H9 (cell line): Measurements from ENCODE around the gene NEAT1. TPM values are rescaled to one million over a fixed set of nuclear protein-coding genes. Genes with fewer than 3 reads are reported as not detected.

ENCODE experiments used
- DNase-seq: peaks from one replicate; pipeline ENCODE4 v3.0.0-alpha.2; 2017
- H2AFZ ChIP-seq: one replicate; pipeline ENCODE4 v1.6.1; 2013; ENCODE audit warnings: mild to moderate bottlenecking, low read length, control low read depth, moderate library complexity
- H2AK5ac ChIP-seq: 2 replicates; pipeline ENCODE4 v1.6.1; 2013; ENCODE audit warnings: low read length, control low read depth, mixed read lengths; ENCODE audit not compliant: insufficient read length
- H2BK120ac ChIP-seq: one replicate; pipeline ENCODE4 v1.6.1; 2013; ENCODE audit warnings: low read depth, mild to moderate bottlenecking, low read length, control low read depth, inconsistent platforms; ENCODE audit not compliant: poor library complexity, severe bottlenecking
- H2BK12ac ChIP-seq: 2 replicates; pipeline ENCODE4 v1.6.1; 2013; ENCODE audit warnings: low read length, control low read depth, mixed read lengths, low read depth; ENCODE audit not compliant: insufficient read length
- H2BK15ac ChIP-seq: 2 replicates; pipeline ENCODE4 v1.6.1; 2013; ENCODE audit warnings: low read depth, low read length, control low read depth
- H2BK20ac ChIP-seq: one replicate; pipeline ENCODE4 v1.6.1; 2013; ENCODE audit warnings: low read depth, mild to moderate bottlenecking, low read length, control low read depth, inconsistent platforms; ENCODE audit not compliant: poor library complexity, severe bottlenecking
- H2BK5ac ChIP-seq: 2 replicates; pipeline ENCODE4 v1.6.1; 2013; ENCODE audit warnings: low read length, control low read depth, mixed read lengths; ENCODE audit not compliant: insufficient read length
- H3K14ac ChIP-seq: 2 replicates; pipeline ENCODE4 v1.6.1; 2013; ENCODE audit warnings: low read length, control low read depth; ENCODE audit not compliant: insufficient read depth
- H3K18ac ChIP-seq: 2 replicates; pipeline ENCODE4 v1.6.1; 2013; ENCODE audit warnings: low read depth, mild to moderate bottlenecking, mixed read lengths, low read length, control low read depth; ENCODE audit not compliant: insufficient read length
- H3K23ac ChIP-seq: 2 replicates; pipeline ENCODE4 v1.6.1; 2013; ENCODE audit warnings: low read length, control low read depth, mixed read lengths, low read depth; ENCODE audit not compliant: insufficient read length
- H3K23me2 ChIP-seq: 2 replicates; pipeline ENCODE4 v1.6.1; 2013; ENCODE audit warnings: low read depth, mild to moderate bottlenecking, mixed read lengths, low read length, control low read depth; ENCODE audit not compliant: insufficient read length, poor library complexity, severe bottlenecking
- H3K27ac ChIP-seq: 2 replicates; pipeline ENCODE4 v1.5.1; 2013; ENCODE audit warnings: low read length, control low read depth, mixed read lengths, low read depth; ENCODE audit not compliant: insufficient read length
- H3K27me3 ChIP-seq: 2 replicates; pipeline ENCODE4 v1.6.1; 2013; ENCODE audit warnings: low read length, control low read depth, inconsistent platforms; ENCODE audit not compliant: insufficient read depth
- H3K4ac ChIP-seq: 2 replicates; pipeline ENCODE4 v1.6.1; 2013; ENCODE audit warnings: low read depth, mild to moderate bottlenecking, control low read depth, inconsistent platforms, low read length, moderate library complexity
- H3K4me1 ChIP-seq: 2 replicates; pipeline ENCODE4 v1.6.1; 2013; ENCODE audit warnings: low read length, control low read depth, inconsistent platforms; ENCODE audit not compliant: insufficient read depth
- H3K4me2 ChIP-seq: 2 replicates; pipeline ENCODE4 v1.6.1; 2013; ENCODE audit warnings: low read length, control low read depth, mixed read lengths; ENCODE audit not compliant: insufficient read length, insufficient read depth
- H3K56ac ChIP-seq: 2 replicates; pipeline ENCODE4 v1.6.1; 2013; ENCODE audit warnings: low read depth, mild to moderate bottlenecking, mixed read lengths, low read length, control low read depth; ENCODE audit not compliant: insufficient read length
- H3K79me1 ChIP-seq: 2 replicates; pipeline ENCODE4 v1.6.1; 2013; ENCODE audit warnings: low read depth, mild to moderate bottlenecking, moderate library complexity, low read length, control low read depth, inconsistent platforms; ENCODE audit not compliant: insufficient read depth, poor library complexity, severe bottlenecking
- H3K79me2 ChIP-seq: 2 replicates; pipeline ENCODE4 v1.6.1; 2013; ENCODE audit warnings: low read length, control low read depth, inconsistent platforms; ENCODE audit not compliant: insufficient read depth
- H3K9ac ChIP-seq: 2 replicates; pipeline ENCODE4 v1.6.1; 2013; ENCODE audit warnings: low read length, control low read depth, mixed read lengths; ENCODE audit not compliant: insufficient read length; ENCODE audit errors: extremely low read depth
- H3K9me3 ChIP-seq: one replicate; pipeline ENCODE4 v1.6.1; 2013; ENCODE audit warnings: low read depth, low read length, inconsistent platforms; ENCODE audit not compliant: control insufficient read depth
- H3T11ph ChIP-seq: one replicate; pipeline ENCODE4 v1.6.1; 2013; ENCODE audit warnings: mild to moderate bottlenecking, low read length, control low read depth, inconsistent platforms
- H4K20me1 ChIP-seq: one replicate; pipeline ENCODE4 v1.6.1; 2013; ENCODE audit not compliant: control insufficient read depth, insufficient read length, insufficient read depth
- H4K5ac ChIP-seq: 2 replicates; pipeline ENCODE4 v1.6.1; 2013; ENCODE audit warnings: low read depth, mild to moderate bottlenecking, mixed read lengths, low read length, control low read depth; ENCODE audit not compliant: insufficient read length
- H4K8ac ChIP-seq: replicated peaks from 2 replicates; pipeline ENCODE4 v1.6.1; 2013; ENCODE audit warnings: low read length, control low read depth, mixed read lengths, low read depth; ENCODE audit not compliant: insufficient read length
- H4K91ac ChIP-seq: 2 replicates; pipeline ENCODE4 v1.6.1; 2013; ENCODE audit warnings: low read depth, mild to moderate bottlenecking, moderate library complexity, mixed read lengths, low read length, control low read depth; ENCODE audit not compliant: insufficient read length
- H3K27ac Mint-ChIP-seq, 3 experiments: 2 replicates in 2 of 3; 3 replicates in 1 of 3; pipeline ENCODE4 v1.8.0; 2020 to 2021; ENCODE audit warnings: mixed read lengths in 3 of 3, mild to moderate bottlenecking in 1 of 3, moderate library complexity in 1 of 3
- H3K27me3 Mint-ChIP-seq: 2 replicates; pipeline ENCODE4 v1.8.0; 2021; ENCODE audit warnings: low read depth, mild to moderate bottlenecking, moderate library complexity, mixed read lengths
- H3K36me3 Mint-ChIP-seq, 3 experiments: 2 replicates in 2 of 3; 3 replicates in 1 of 3; pipeline ENCODE4 v1.8.0; 2020 to 2021; ENCODE audit warnings: low read depth in 3 of 3, mixed read lengths in 3 of 3; ENCODE audit not compliant: insufficient read depth in 1 of 3
- H3K4me1 Mint-ChIP-seq, 2 experiments: 2 replicates each; pipeline ENCODE4 v1.8.0; 2020; ENCODE audit warnings: mixed read lengths in 2 of 2
- H3K4me3 Mint-ChIP-seq, 2 experiments: 2 replicates in 1 of 2; 3 replicates in 1 of 2; pipeline ENCODE4 v1.8.0; 2020 to 2021; ENCODE audit warnings: mild to moderate bottlenecking in 2 of 2, mixed read lengths in 2 of 2, moderate library complexity in 1 of 2
- H3K9me3 Mint-ChIP-seq, 2 experiments: 2 replicates in 1 of 2; 3 replicates in 1 of 2; pipeline ENCODE4 v1.8.0; 2020; ENCODE audit warnings: mild to moderate bottlenecking in 2 of 2, mixed read lengths in 2 of 2, moderate library complexity in 1 of 2
- CTCF ChIP-seq: fragments of 200-600 bp; sonication (generic); conservative IDR thresholded peaks from 3 replicates; pipeline ENCODE4 v1.8.0; 2021; ENCODE audit warnings: antibody characterized with exemption, mild to moderate bottlenecking
- WGBS: extraction: QIAGEN DNeasy Blood & Tissue Kit; methylation state at CpG from one replicate; pipeline ENCODE4 v1.1.7; 2013; ENCODE audit warnings: missing lambda C conversion rate, low lambda C conversion rate, mixed read lengths; ENCODE audit not compliant: insufficient read length; ENCODE audit errors: extremely low coverage; 5-methylcytosine and 5-hydroxymethylcytosine counted together
- total RNA-seq: library from RNA; stranded (reverse); gene quantifications from 2 replicates; pipeline ENCODE4 v1.2.1, GENCODE V29; 2021

Gene NEAT1
- total RNA-seq, 1 experiment from 2014 or later: 12.7 TPM

- no peak overlapping the region for H2AFZ ChIP-seq
- Mint-ChIP-seq H3K4me3 (peak overlapping the region; percentile 60 to 74; a peak in 4 of 5 replicates), H3K36me3 (no peaks in the 10 kb centered on the region), H3K4me1 (peaks cover 80 to 90% of the 10 kb centered on the region in 2 experiments), H3K27me3 (peaks cover 7% of the 10 kb centered on the region), H3K9me3 (no peaks in the 10 kb centered on the region; a peak in 2 of 5 replicates), H3K27ac (peak overlapping the region in 2 of 3 experiments; percentile 81 to 94; a peak in 4 of 7 replicates)
- no peak overlapping the region for H3K56ac ChIP-seq
- no peak overlapping the region for H3K23ac ChIP-seq
- no peak overlapping the region for H4K5ac ChIP-seq
- no peak overlapping the region for H3K9ac ChIP-seq
- H3K14ac ChIP-seq: peak overlapping the region; percentile 27
- no peaks in the 10 kb centered on the region for H3K9me3 ChIP-seq
- H4K91ac ChIP-seq: no peak overlapping the region
- H4K20me1 ChIP-seq: peaks cover 2% of the 10 kb centered on the region
- H2BK12ac ChIP-seq: peak overlapping the region; percentile 87
- no peak overlapping the region for H2AK5ac ChIP-seq
- H3K4me1 ChIP-seq: peaks cover 23% of the 10 kb centered on the region
- no peak overlapping the region for H3K4ac ChIP-seq
- no peaks in the 10 kb centered on the region for H3K27me3 ChIP-seq
- no peak overlapping the region for H2BK15ac ChIP-seq
- peak overlapping the region; percentile 1 for H3K27ac ChIP-seq
- no peak for TF ChIP-seq CTCF
- H3K4me2 ChIP-seq: peak overlapping the region; percentile 67
- no peaks in the 10 kb centered on the region for H3K79me1 ChIP-seq
- H2BK20ac ChIP-seq: no peak overlapping the region
- no peak overlapping the region for H3T11ph ChIP-seq
- peaks cover 13% of the 10 kb centered on the region for H3K23me2 ChIP-seq
- H2BK5ac ChIP-seq: no peak overlapping the region
- H3K79me2 ChIP-seq: peaks cover 2% of the 10 kb centered on the region; the same call in 1 of the 2 replicates
- no CpG with 5 or more reads among the region's 15 CpGs for WGBS
- H4K8ac ChIP-seq: no peak overlapping the region
- peak; percentile 85 for DNase-seq
- H2BK120ac ChIP-seq: peak overlapping the region; percentile 65
- H3K18ac ChIP-seq: peak overlapping the region; percentile 61
These were observed 1.4 kb upstream of the NEAT1 start for GRCh38 chr11:65420979-65421793.
